IPS-NIHi7 (cell line): ENCODE data around the gene TCF25.
A peak's percentile ranks its signal among the peaks of the same experiment; 100 is the strongest.

Experiments
- DNase-seq: peaks from one replicate; pipeline ENCODE4 v3.0.0; 2012; ENCODE audit warnings: mixed read lengths; ENCODE audit errors: extremely low spot score

TCF25 gene

GRCh38 chr16:89843409-89844350 is 29.7 kb upstream of the TCF25 start:
- no peak for DNase-seq

GRCh38 chr16:89844739-89845339 is 28.6 kb upstream of the TCF25 start:
- no peak for DNase-seq

DNA sequence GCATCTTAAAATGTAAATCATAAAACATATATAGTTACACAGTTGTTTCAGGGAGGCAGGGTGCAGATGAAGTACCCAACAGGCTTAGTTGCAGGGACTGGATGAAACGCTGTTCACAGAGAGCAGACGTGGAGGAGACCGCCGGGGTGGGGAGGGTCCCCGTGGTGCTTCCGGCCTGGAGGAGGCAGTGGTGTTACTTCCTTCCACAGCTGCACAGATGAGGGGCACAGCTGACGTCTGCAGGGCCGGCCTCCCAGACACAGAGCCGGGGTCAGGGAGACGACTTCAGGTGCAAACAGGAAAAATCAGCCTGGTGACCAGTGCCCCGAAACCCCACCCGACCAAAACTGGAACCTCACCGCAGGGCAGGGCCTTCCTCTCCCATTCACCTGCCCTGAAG is 28.0 kb upstream of the TCF25 start:
- no peak for DNase-seq

DNA sequence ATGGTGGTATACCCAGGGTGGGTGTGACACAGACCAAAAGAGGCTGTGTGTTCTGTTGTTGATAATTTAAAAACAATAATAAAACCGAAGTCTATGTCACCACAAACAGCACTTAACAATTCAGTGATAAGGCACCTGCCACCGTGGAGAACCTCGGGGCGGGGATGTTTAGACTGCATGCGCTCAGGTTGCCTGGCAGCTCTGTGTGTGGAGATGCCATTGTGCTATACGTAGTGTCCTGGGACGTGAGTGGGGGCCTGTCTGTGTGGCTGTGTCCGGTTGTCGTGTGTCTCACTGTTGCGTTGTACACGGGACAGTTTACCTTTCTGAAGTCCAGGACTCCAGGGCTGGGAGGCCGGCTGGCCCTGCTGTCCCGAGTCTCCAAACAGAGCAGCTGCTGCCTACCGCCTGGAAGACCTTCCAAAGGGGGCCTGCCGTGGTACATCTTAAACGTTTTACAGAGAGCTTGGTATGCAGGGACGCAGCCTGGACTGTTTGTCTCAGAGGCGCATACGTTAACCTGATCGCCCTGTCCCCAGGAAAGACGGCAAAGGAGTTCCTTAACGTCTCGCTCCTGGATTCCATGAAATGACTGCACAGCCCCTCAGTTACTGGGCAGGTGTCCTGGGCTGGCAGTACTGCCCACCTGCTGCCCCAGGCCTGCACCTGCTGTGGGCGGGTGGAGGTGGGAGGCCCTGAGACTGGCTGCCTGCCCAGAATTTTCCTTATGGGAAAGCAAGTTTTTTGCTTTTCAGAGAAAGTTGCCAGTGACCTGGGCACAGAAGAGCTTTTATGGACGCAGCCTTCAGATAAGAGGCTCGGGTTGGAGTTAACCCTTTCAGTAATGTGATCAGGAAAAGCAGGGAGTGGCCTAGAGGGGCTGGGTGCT is 26.1 kb upstream of the TCF25 start:
- DNase-seq: no peak

DNA sequence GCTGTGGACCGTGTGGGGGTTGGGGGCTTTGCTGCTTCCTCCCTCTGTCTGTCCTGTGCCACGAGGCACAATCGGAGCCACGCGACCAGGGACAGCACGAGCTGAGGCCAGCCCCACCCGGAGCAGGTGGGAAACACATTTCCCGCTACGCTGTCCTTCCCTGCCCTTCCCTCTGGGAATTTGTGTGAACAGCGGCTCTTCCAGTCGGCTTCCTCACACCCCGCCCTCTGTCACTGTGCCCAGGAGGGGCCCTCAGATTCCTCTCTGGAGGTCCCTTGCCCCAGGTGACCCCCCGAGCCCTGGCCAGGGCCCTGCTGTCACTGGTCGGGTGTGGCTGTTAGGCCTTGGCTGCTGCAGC is 25.5 kb upstream of the TCF25 start:
- no peak for DNase-seq

GRCh38 chr16:89848974-89849373 is 24.4 kb upstream of the TCF25 start:
- no peak for DNase-seq

DNA sequence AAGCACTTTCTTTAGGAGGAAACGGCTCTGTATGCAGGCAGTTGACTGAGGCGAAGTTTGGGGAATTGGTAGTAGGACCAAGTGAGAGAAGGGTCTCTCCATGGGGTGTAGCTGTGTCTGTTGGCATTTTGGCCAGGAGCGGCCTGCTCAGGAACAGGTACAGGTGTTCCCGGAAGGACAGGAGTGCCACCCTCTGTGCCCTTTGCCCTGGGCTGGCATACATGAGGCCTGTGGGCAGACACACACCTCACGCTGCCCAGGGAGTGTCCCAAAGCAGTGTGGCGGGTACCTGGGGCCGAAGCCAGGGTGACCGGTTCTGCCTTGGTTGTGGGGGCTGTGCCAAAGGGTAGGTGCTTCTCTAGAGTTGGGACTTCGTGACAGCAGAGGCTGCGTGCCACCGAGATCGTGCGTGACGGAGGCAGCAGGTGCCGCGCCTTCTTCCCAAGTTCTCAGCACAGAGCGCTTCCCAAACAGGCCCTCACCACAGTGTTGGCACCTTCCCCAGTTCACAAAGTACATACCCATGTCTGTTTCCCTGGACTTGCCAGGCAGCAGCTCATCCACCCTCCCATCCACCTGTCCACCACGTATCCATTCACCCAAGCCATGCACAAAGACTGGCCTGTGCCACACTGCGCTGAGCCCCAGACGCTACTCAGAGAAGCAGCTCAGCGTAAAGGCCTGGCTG is 19.9 kb upstream of the TCF25 start:
- no peak for DNase-seq

- DNase-seq: no peak
Observed at GRCh38 chr16:89855301-89855945, 18.0 kb upstream of the TCF25 start.

GRCh38 chr16:89855986-89856385 is 17.4 kb upstream of the TCF25 start:
- no peak for DNase-seq

DNA sequence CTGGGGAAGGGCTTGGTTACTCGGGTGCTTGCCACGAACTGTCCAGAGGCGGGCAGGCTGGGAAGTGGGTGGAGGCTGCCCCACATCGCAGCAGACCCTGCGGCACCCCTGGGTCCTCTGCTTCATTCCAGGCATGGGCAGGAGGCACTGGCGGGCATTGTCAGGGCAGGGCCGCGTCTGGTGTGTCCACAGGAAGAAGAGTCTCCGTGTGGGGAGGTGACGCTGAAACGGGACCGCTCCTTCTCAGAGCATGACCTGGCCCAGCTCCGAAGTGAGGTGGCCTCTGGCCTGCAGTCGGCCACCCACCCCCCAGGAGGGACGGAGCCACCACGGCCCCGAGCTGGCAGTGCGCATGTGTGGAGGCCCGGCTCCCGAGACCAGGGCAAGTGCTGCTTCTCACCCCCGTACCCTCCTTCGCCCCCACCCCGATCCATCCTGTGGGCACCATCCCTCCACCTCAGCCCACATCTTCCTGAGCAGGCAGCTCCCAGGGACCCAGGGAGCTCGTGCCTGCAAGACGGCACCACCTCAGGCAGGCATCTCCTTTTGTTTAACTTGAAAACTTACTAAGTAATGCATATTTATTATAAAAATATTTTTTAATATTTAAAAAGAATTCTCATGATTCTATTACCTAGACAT is 14.3 kb upstream of the TCF25 start:
- DNase-seq: no peak

GRCh38 chr16:89859615-89860007 is 13.8 kb upstream of the TCF25 start:
- DNase-seq: no peak

DNA sequence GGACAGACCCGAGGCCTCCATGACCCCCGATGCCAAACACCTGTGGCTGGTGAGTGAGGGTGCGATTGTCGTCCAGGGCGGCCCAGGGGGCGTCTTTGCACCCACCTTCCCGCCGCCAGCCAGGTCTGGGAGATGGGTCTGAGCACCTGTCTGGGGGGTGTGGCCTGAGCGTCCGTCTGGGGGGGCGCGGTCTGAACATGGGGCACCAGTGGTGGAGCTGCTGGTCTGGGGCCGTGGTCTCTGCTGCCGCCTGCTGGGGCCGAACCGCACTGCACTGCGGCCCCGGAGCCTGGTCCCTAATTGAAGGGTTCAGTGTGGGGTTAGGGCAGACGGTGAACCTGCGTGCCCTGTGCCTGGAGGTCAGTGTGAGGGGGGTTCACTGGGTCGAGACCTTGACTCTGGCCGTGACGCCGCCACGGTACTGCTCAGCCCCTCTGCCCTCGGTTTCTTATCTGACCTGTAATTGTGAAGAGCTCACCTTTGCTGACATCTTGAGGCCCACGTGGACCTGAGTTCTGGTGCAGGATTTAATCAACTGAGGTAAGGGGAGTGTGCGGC is 12.6 kb upstream of the TCF25 start:
- DNase-seq: peak; percentile 97

- no peak for DNase-seq
Observed at GRCh38 chr16:89861648-89862047, 11.7 kb upstream of the TCF25 start.

GRCh38 chr16:89862732-89863131 is 10.7 kb upstream of the TCF25 start:
- no peak for DNase-seq

DNA sequence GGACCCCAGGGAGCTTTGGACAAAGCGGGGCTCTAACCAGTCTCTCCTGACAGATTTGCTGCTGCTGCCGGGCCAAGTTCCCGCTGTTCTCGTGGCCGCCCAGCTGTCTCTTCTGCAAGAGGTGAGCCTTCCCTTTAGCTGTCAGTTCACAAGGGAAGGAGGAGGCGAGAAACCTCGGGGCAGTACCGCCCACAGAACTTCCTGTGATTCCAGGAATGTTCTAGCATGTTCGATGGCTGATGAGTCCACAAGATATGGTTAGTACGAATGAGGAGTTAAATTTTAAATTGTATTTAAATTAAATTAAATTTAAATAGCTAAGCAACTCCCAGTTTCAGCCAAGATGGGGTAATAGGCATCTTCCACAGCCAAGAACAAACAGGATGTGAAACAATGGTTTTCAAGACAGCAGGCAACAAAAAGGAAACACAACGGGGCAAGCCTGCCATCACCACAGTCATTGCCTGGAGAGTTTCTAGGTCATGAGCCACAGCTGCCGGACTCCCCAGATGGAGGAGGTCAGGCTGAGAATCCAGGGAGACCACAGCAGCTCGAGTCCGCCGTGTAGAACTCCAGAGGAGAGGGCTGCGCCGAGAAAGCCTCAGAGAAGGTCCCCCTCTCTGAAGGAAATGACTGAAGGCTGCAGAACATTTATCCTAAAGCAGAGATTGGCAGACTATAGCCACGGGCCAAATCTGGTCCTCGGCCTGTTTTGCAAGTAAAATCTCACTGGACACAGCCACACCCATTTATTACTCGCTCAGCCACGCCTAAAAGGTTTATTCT is 9.5 kb upstream of the TCF25 start:
- no peak for DNase-seq

DNA sequence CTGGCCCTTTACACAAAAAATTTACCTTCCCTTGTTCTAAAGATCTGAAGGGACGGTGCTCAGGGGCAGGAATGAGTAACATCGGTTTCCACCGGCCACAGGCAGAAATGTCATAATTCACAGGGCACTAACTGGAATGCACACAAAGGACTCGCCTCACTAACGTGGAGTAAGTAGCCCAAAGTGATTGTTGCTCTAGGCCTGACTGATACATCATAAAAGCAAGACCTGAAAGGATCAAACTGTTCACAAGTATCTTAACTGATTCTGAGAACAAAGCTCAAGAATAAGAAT is 8.9 kb upstream of the TCF25 start:
- DNase-seq: no peak

DNA sequence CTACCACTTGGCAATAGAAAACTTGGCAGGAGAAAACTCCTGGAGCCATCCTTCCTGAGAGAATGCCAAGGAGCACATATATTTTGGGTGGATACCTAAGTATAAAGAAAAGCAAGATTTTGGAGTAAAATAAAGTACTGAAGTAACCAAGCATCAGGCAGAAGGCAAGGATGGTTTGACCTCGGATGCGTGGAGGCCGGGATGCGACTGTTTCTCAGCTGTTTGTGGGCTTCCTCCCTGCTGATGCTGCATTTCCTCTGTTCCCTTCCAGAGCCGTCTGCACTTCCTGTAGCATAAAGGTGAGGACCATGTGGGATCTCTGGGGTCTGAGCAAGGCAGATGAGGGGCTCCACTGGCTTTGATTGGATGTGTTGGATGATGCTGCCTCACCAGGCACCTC is 5.5 kb upstream of the TCF25 start:
- no peak for DNase-seq

DNA sequence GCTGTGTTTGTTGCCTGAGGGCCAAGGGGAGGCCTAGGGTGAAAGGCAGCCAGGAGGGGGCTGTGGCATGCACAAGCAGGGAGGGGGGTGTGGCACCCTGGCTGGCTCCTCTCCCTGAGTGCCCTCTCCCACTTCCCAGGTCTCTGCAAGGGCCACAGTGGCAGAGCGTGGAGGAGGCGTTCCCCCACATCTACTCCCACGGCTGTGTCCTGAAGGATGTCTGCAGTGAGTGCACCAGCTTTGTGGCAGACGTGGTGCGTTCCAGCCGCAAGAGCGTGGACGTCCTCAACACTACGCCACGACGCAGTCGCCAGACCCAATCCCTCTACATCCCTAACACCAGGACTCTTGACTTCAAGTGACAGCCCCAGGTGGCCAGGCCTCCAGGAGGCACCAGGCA is 3.5 kb upstream of the TCF25 start:
- DNase-seq: no peak

DNA sequence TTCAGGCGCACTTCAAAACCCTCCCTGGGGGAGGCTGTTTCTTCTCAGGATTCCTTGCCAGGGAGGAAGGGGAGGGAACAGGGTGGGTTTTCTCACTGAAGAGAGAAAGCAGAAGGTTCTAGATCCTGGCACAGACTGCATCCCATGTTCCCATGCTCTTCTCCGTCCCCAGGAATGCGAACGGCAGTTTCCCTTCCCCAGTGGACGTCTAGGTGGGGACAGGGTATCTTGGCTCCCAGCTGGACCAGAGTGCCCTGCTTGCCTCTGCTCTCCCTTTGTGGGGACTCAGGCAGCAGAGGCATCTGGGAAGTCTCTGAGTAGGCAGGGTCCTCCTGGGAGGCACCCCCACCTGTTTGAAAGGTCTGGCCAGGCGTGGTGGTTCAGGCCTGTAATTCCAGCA is 3.0 kb upstream of the TCF25 start:
- DNase-seq: no peak

GRCh38 chr16:89871895-89872294 is 1.5 kb upstream of the TCF25 start:
- no peak for DNase-seq
